Lower lobe of right lung (tissue), 2 donors: ENCODE measurements around the gene KRT80. TPM values are rescaled to one million over a fixed set of nuclear protein-coding genes. Genes with fewer than 3 reads are reported as not detected.

ENCODE experiments used
- ATAC-seq, 2 donors: fragments of 200-7000 bp; cut with Tn5 transposase; one replicate each; pipeline ENCODE4 v1.9.1; 2020 to 2022; ENCODE audit warnings: mild to moderate bottlenecking in 2 of 2, moderate library complexity in 2 of 2
- DNase-seq: peaks from one replicate; pipeline ENCODE4 v3.0.0-alpha.2; 2020
- H3K27ac ChIP-seq: fragments of 200-600 bp; one replicate; pipeline ENCODE4 v1.8.0; 2022
- H3K27me3 ChIP-seq: fragments of 200-600 bp; one replicate; pipeline ENCODE4 v1.8.0; 2022; ENCODE audit warnings: low read depth
- H3K36me3 ChIP-seq: fragments of 200-600 bp; one replicate; pipeline ENCODE4 v1.8.0; 2022; ENCODE audit warnings: mild to moderate bottlenecking
- H3K4me1 ChIP-seq: fragments of 200-600 bp; one replicate; pipeline ENCODE4 v1.8.0; 2022
- H3K4me3 ChIP-seq: fragments of 200-600 bp; one replicate; pipeline ENCODE4 v1.8.0; 2022; ENCODE audit warnings: mild to moderate bottlenecking
- H3K9me3 ChIP-seq: fragments of 200-600 bp; one replicate; pipeline ENCODE4 v1.8.0; 2022
- CTCF ChIP-seq: fragments of 200-600 bp; IDR thresholded peaks from one replicate; pipeline ENCODE4 v1.8.0; 2022; ENCODE audit warnings: antibody characterized with exemption, mild to moderate bottlenecking
- intact Hi-C: fragments of 100-400 bp; cut with DNase I; formaldehyde crosslinking; loops from one replicate; pipeline ENCODE4 v1.11.0; 2022
- total RNA-seq: library from RNA; stranded (reverse); fragmentation: NEBNext Ultra II Directional; extraction: Animal tissue kit (Norgen Biotek cat#: 25700); gene quantifications from one replicate; pipeline ENCODE4 v1.2.1, GENCODE V29; 2021
- donor health status: DM: no; HTN: yes; CAD: no; lungs with severe emphysema.

The KRT80 gene
- total RNA-seq, 1 donor from 2014 or later: 3.0 TPM

DNA sequence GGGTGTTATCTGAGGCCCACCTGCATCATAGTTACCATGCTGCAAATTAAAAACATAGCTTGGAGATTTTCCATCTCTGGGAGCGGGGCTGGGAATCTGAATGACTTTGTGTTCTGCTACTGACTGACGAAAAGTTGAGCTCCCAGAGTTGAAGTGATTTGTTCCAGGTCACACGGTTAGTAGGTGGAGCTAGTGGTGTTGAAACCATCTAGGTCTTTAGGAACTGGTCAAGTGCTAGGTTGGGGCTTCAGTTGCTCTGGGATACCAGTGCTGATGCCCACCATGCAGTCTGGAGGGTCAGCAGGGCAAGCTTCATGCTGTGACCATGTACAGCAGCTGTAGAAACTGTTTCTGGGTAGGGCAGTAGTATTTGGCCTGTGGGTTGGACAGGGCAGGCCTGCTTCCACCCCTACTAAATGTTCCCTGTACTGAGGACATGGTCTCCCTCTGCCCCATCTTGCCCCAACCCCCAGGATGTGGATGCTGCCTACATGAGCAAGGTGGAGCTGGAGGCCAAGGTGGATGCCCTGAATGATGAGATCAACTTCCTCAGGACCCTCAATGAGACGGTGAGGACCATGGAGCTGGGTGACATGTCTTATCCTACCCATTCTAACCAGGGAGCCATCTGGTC is 46.5 kb upstream of the KRT80 start:
- DNase-seq (no peak), ATAC-seq (peak; percentile 4 to 10)
- Histone ChIP-seq H3K4me3 (no peak overlapping the region), H3K27ac (no peak overlapping the region), H3K4me1 (peaks cover 25% of the 10 kb centered on the region), H3K36me3 (peaks cover 10% of the 10 kb centered on the region), H3K9me3 (no peaks in the 10 kb centered on the region), H3K27me3 (peaks cover 9% of the 10 kb centered on the region)
- intact Hi-C loops: no loop called here
- no peak for TF ChIP-seq CTCF

DNA sequence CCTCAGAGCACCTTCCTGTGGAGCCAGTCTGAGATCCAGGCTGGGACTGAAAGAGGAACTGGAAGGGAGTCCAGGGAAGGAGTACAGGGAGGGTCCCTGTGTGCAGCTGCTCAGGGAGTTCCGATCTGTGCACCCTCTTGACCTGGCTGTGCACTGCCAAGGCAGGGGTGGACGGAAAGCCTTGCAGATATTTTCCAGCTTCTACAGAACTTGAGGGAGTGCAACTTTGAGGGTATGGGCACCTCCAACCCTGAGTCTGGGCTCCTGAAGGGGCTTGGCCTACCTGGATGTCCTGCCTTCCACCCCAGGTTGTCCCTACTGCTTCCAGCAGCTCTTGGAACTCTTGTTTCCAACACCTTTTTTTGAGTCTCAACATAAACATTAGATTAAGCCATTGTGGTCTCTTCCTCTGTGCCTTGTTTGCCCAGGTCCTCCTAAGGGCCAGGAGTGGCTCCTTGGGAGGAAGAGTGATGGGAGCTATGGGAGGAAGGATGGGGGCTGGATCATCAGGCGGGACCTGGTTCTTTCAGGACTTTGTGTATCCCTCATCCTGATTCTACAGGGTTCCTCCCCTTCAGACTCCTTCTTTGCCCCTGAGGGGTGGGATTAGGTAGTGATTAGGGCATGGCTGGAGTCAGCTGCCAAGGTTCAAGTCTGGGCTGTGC is 44.7 kb upstream of the KRT80 start:
- Histone ChIP-seq H3K4me1 (peaks cover 30% of the 10 kb centered on the region), H3K36me3 (peaks cover 1% of the 10 kb centered on the region), H3K27ac (no peak overlapping the region), H3K27me3 (peaks cover 20% of the 10 kb centered on the region), H3K9me3 (no peaks in the 10 kb centered on the region), H3K4me3 (no peak overlapping the region)
- TF ChIP-seq CTCF: no peak
- intact Hi-C loops: no loop called here
- no peak for DNase-seq
- no peak for ATAC-seq

- no peaks in the 10 kb centered on the region for H3K36me3 ChIP-seq
- intact Hi-C loops: no loop called here
- no peak for TF ChIP-seq CTCF
- DNase-seq: peak; percentile 57
- H3K9me3 ChIP-seq: no peaks in the 10 kb centered on the region
- ATAC-seq: peak; percentile 0 to 12
- peaks cover 20% of the 10 kb centered on the region for H3K27me3 ChIP-seq
- no peak overlapping the region for H3K4me3 ChIP-seq
- peaks cover 31% of the 10 kb centered on the region for H3K4me1 ChIP-seq
- H3K27ac ChIP-seq: peak overlapping the region; percentile 85
Observed at GRCh38 chr12:52235822-52236361, 44.1 kb upstream of the KRT80 start.

- Histone ChIP-seq H3K36me3 (no peaks in the 10 kb centered on the region), H3K27me3 (peaks cover 20% of the 10 kb centered on the region), H3K4me3 (peak overlapping the region; percentile 51), H3K4me1 (peaks cover 31% of the 10 kb centered on the region), H3K9me3 (no peaks in the 10 kb centered on the region), H3K27ac (peak overlapping the region; percentile 85)
- ATAC-seq (no peak), DNase-seq (no peak)
- intact Hi-C loops: no loop called here
- TF ChIP-seq CTCF: no peak
Observed at GRCh38 chr12:52235001-52235764, 43.4 kb upstream of the KRT80 start.

DNA sequence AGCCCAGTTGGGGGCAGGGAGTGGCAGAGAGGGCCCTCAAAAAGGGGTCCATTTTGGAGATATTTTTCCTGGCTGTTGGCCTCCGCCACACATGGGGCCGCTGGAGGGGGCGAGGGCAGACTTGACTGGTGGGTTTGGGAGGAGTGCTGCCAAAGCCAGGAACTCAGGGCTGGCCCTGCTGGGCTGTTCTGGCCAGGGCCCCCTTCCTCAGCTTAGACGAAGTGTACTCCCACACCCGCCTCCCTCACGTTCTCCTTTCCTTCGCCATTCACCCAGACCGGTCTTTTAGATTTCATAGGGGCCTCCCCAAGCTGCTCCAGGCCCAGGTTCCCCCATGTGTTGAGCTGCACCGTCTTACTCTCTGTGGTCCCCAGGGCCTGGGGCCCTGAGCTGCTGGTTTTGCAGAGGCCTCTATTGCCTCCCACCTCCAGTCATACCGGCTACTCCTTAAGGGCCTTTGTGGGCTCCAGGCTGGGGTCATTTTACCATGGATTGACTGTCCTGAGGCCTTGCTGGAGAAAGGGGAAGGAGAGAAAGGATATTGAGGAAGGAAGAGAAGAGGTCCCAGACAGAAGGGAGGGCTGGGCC is 42.5 kb upstream of the KRT80 start:
- TF ChIP-seq CTCF: no peak
- Histone ChIP-seq H3K27ac (peak overlapping the region; percentile 85), H3K27me3 (peaks cover 20% of the 10 kb centered on the region), H3K9me3 (no peaks in the 10 kb centered on the region), H3K4me3 (peak overlapping the region; percentile 51), H3K36me3 (no peaks in the 10 kb centered on the region), H3K4me1 (peaks cover 27% of the 10 kb centered on the region)
- DNase-seq (no peak), ATAC-seq (no peak)
- intact Hi-C loops: no loop called here
